Neural cell (in vitro differentiated cells): Measurements from ENCODE around the gene TRPM7. TPM values are rescaled to one million over a fixed set of nuclear protein-coding genes. Genes with fewer than 3 reads are reported as not detected.

Source experiments
- H2AFZ ChIP-seq: fragments of 200-600, 300-800 bp; sonication (generic), shearing (Covaris generic); 2 replicates; pipeline ENCODE4 v1.6.0; 2014; ENCODE audit warnings: low read depth, mild to moderate bottlenecking, antibody characterized with exemption, low read length, moderate library complexity
- H3F3A ChIP-seq: fragments of 200-600 bp; shearing (Covaris generic); 2 replicates; pipeline ENCODE4 v1.6.1; 2016; ENCODE audit warnings: mild to moderate bottlenecking, moderate library complexity, mixed read lengths, antibody characterized with exemption, low read length; ENCODE audit not compliant: insufficient read depth, poor library complexity, severe bottlenecking
- H3K27ac ChIP-seq: fragments of 200-600, 300-800 bp; sonication (generic), shearing (Covaris generic); 2 replicates; pipeline ENCODE4 v1.5.1; 2014; ENCODE audit warnings: mild to moderate bottlenecking, low read length, moderate library complexity
- H3K27me3 ChIP-seq: fragments of 300-800, 200-600 bp; sonication (generic), shearing (Covaris generic); 2 replicates; pipeline ENCODE4 v1.6.0; 2014; ENCODE audit warnings: mild to moderate bottlenecking, low read depth, low read length, moderate library complexity; ENCODE audit not compliant: insufficient read depth
- H3K36me3 ChIP-seq: fragments of 300-800, 200-600 bp; sonication (generic), shearing (Covaris generic); 2 replicates; pipeline ENCODE4 v1.5.1; 2014; ENCODE audit warnings: mild to moderate bottlenecking, antibody characterized with exemption, low read length, moderate library complexity; ENCODE audit not compliant: insufficient read depth
- H3K4me2 ChIP-seq: fragments of 300-800, 200-600 bp; sonication (generic), shearing (Covaris generic); 2 replicates; pipeline ENCODE4 v1.6.0; 2014; ENCODE audit warnings: mild to moderate bottlenecking, low read length
- H3K4me3 ChIP-seq: fragments of 300-800, 200-600 bp; sonication (generic), shearing (Covaris generic); 2 replicates; pipeline ENCODE4 v1.5.1; 2014; ENCODE audit warnings: mild to moderate bottlenecking, low read length, moderate library complexity
- H3K79me2 ChIP-seq: fragments of 200-600 bp; shearing (Covaris generic); replicated peaks from 2 replicates; pipeline ENCODE4 v1.6.0; 2014; ENCODE audit warnings: mild to moderate bottlenecking, low read length, moderate library complexity; ENCODE audit not compliant: insufficient read depth
- H3K9ac ChIP-seq: fragments of 300-800, 200-600 bp; sonication (generic), shearing (Covaris generic); 2 replicates; pipeline ENCODE4 v1.6.1; 2016; ENCODE audit warnings: mild to moderate bottlenecking, low read length, mixed read lengths
- H3K9me2 ChIP-seq: fragments of 200-600 bp; shearing (Covaris generic); 2 replicates; pipeline ENCODE4 v1.6.1; 2016; ENCODE audit warnings: mild to moderate bottlenecking, low read length, mixed read lengths; ENCODE audit not compliant: insufficient read depth
- H3K9me3 ChIP-seq: fragments of 200-600, 300-800 bp; sonication (generic), shearing (Covaris generic); 2 replicates; pipeline ENCODE4 v1.6.1; 2016; ENCODE audit warnings: mild to moderate bottlenecking, mixed run types, low read length, moderate library complexity, mixed read lengths
- H4K20me1 ChIP-seq: fragments of 200-600 bp; shearing (Covaris generic); 2 replicates; pipeline ENCODE4 v1.6.1; 2016; ENCODE audit warnings: mild to moderate bottlenecking, mixed run types; ENCODE audit not compliant: insufficient read depth
- EP300 ChIP-seq: fragments of 450-650 bp; conservative IDR thresholded peaks from 2 replicates; pipeline ENCODE4 v1.6.1; 2014; ENCODE audit warnings: antibody characterized with exemption, mild to moderate bottlenecking, moderate library complexity; ENCODE audit not compliant: poor library complexity, severe bottlenecking
- EZH2 ChIP-seq: fragments of 200-600, 300-800 bp; shearing (Covaris generic), sonication (generic); IDR thresholded peaks from 2 replicates; pipeline ENCODE4 v1.6.1; 2014; ENCODE audit warnings: antibody characterized with exemption, low read length, borderline replicate concordance, mild to moderate bottlenecking; ENCODE audit not compliant: insufficient read depth, poor library complexity, severe bottlenecking
- MXI1 ChIP-seq: fragments of 450-650 bp; conservative IDR thresholded peaks from 2 replicates; pipeline ENCODE4 v1.6.1; 2014; ENCODE audit warnings: antibody characterized with exemption, mild to moderate bottlenecking; ENCODE audit not compliant: poor library complexity, severe bottlenecking
- POLR2AphosphoS5 ChIP-seq: IDR thresholded peaks from 2 replicates; pipeline ENCODE4 v1.6.1; 2012
- RAD21 ChIP-seq: fragments of 450-650 bp; conservative IDR thresholded peaks from 2 replicates; pipeline ENCODE4 v1.6.1; 2014; ENCODE audit warnings: antibody characterized with exemption, mild to moderate bottlenecking, moderate library complexity
- SMC3 ChIP-seq: fragments of 450-650 bp; conservative IDR thresholded peaks from 2 replicates; pipeline ENCODE4 v1.6.1; 2014; ENCODE audit warnings: antibody characterized with exemption, mild to moderate bottlenecking, moderate library complexity; ENCODE audit not compliant: poor library complexity
- TAF1 ChIP-seq: IDR thresholded peaks from 2 replicates; pipeline ENCODE4 v1.6.1; 2012; ENCODE audit warnings: low read depth
- polyA plus RNA-seq: library from polyadenylated mRNA; depleted of rRNA; stranded (reverse); fragments of >200 nt; gene quantifications from 2 replicates; pipeline ENCODE4 v1.2.3, GENCODE V29; 2014
- TF ChIP-seq, protein P1 (sequence below): IDR thresholded peaks from 2 replicates; pipeline ENCODE4 v1.6.1; 2012; ENCODE audit warnings: borderline replicate concordance
- TF ChIP-seq, protein P2 (sequence below): fragments of 450-650 bp; IDR thresholded peaks from 2 replicates; pipeline ENCODE4 v1.5.1; 2014; ENCODE audit warnings: antibody characterized with exemption, mild to moderate bottlenecking, moderate library complexity; ENCODE audit not compliant: poor library complexity, severe bottlenecking

Gene TRPM7
- polyA plus RNA-seq, 1 donor from 2014 or later: 30.7 TPM

DNA sequence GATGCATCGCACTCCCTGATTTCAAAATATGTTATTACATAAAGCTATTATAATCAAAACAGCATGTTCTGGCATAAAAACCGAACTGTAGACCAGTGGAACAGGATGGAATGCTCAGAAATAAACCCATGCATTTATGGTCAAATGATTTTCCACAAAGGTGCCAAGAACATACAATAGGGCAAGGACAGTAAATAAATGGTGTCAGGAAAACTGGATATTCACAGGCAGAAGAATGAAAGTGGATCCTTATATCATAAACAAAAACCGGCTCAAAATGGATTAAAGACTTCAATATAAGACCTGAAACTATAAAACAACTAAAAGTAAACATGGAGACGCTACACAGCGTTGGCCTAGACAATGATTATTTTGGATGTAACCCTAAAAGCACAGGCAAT, 162.7 kb downstream of the TRPM7 start:
- Histone ChIP-seq H3K9me3 (no peaks in the 10 kb centered on the region), H3K27ac (no peak overlapping the region), H3K36me3 (no peaks in the 10 kb centered on the region), H3K9ac (no peak overlapping the region), H3K4me2 (no peak overlapping the region), H3F3A (no peaks in the 10 kb centered on the region), H3K27me3 (no peaks in the 10 kb centered on the region), H2AFZ (no peak overlapping the region), H4K20me1 (no peaks in the 10 kb centered on the region), H3K79me2 (no peaks in the 10 kb centered on the region), H3K4me3 (no peak overlapping the region), H3K9me2 (no peaks in the 10 kb centered on the region)
- no peak for TF ChIP-seq EP300
- TF ChIP-seq EZH2: no peak
- no peak for TF ChIP-seq TAF1
- no peak for TF ChIP-seq MXI1
- TF ChIP-seq RAD21: no peak
- TF ChIP-seq SMC3: no peak

DNA sequence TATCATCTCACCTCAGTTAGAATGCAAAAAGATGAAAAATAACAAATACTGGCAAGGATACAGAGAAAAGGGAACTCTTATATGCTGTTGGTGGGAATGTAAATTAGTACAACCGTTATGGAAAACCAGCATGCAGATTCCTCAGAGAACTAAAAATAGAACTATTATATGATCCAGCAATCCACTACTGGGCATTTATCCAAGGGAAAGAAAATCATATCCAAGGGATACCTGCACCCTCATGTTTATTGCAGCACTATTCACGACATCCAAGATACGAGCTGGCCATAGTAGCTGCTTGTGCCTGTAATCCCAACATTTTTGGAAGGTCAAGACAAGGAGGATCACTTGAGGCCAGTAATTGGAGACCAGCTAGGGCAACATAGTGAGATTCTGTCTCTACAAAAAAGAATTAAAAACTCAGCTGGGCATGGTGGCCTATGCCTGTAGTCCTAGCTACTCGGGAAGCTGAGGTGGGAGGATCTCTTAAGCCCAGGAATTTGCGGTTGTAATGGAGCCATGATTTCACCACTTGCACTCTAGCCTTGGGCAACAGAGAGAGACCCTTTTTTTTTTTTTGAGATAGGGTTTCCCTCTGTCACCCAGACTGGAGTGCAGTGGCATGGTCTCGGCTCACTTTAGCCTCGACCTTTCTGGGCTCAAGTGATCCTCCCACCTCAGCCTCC, 166.7 kb downstream of the TRPM7 start:
- Histone ChIP-seq H3K27ac (no peak overlapping the region), H3K9me3 (no peaks in the 10 kb centered on the region), H3K9me2 (no peaks in the 10 kb centered on the region), H3K36me3 (no peaks in the 10 kb centered on the region), H3K4me3 (no peak overlapping the region), H3K4me2 (no peak overlapping the region), H2AFZ (no peak overlapping the region), H4K20me1 (no peaks in the 10 kb centered on the region), H3K27me3 (no peaks in the 10 kb centered on the region), H3K9ac (no peak overlapping the region), H3F3A (no peaks in the 10 kb centered on the region), H3K79me2 (no peaks in the 10 kb centered on the region)
- TF ChIP-seq, protein P1, sequence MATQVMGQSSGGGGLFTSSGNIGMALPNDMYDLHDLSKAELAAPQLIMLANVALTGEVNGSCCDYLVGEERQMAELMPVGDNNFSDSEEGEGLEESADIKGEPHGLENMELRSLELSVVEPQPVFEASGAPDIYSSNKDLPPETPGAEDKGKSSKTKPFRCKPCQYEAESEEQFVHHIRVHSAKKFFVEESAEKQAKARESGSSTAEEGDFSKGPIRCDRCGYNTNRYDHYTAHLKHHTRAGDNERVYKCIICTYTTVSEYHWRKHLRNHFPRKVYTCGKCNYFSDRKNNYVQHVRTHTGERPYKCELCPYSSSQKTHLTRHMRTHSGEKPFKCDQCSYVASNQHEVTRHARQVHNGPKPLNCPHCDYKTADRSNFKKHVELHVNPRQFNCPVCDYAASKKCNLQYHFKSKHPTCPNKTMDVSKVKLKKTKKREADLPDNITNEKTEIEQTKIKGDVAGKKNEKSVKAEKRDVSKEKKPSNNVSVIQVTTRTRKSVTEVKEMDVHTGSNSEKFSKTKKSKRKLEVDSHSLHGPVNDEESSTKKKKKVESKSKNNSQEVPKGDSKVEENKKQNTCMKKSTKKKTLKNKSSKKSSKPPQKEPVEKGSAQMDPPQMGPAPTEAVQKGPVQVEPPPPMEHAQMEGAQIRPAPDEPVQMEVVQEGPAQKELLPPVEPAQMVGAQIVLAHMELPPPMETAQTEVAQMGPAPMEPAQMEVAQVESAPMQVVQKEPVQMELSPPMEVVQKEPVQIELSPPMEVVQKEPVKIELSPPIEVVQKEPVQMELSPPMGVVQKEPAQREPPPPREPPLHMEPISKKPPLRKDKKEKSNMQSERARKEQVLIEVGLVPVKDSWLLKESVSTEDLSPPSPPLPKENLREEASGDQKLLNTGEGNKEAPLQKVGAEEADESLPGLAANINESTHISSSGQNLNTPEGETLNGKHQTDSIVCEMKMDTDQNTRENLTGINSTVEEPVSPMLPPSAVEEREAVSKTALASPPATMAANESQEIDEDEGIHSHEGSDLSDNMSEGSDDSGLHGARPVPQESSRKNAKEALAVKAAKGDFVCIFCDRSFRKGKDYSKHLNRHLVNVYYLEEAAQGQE: no peak
- TF ChIP-seq, protein P2, sequence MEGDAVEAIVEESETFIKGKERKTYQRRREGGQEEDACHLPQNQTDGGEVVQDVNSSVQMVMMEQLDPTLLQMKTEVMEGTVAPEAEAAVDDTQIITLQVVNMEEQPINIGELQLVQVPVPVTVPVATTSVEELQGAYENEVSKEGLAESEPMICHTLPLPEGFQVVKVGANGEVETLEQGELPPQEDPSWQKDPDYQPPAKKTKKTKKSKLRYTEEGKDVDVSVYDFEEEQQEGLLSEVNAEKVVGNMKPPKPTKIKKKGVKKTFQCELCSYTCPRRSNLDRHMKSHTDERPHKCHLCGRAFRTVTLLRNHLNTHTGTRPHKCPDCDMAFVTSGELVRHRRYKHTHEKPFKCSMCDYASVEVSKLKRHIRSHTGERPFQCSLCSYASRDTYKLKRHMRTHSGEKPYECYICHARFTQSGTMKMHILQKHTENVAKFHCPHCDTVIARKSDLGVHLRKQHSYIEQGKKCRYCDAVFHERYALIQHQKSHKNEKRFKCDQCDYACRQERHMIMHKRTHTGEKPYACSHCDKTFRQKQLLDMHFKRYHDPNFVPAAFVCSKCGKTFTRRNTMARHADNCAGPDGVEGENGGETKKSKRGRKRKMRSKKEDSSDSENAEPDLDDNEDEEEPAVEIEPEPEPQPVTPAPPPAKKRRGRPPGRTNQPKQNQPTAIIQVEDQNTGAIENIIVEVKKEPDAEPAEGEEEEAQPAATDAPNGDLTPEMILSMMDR: no peak
- TF ChIP-seq EZH2 (no peak), MXI1 (no peak), POLR2AphosphoS5 (no peak), TAF1 (no peak), RAD21 (no peak), EP300 (no peak), SMC3 (no peak)
